HepG2 (cell line): Measurements from ENCODE around the gene JDP2. TPM values are rescaled to one million over a fixed set of nuclear protein-coding genes. Genes with fewer than 3 reads are reported as not detected.

ENCODE experiments used
- ATAC-seq: fragments of 200-7000 bp; cut with Tn5 transposase; 3 replicates; pipeline ENCODE4 v1.9.1; 2020; ENCODE audit warnings: mild to moderate bottlenecking, moderate library complexity
- BruUV-seq: library from RNA; stranded (reverse); fragments of 400-500 nt; replicated peaks from 2 replicates; lab custom pipeline; 2021; lab: Mats Ljungman, UMichigan
- CTCF ChIA-PET: fragments of 300-600 bp; formaldehyde crosslinking; extraction: SDS; loops from one replicate; lab custom pipeline; 2021; ENCODE audit warnings: low total read pairs, inconsistent platforms, low intra/inter-chr PET ratio; lab: Yijun Ruan, JAX
- POLR2A ChIA-PET: fragments of 350-600 bp; sonication (Branson Sonifier 250); formaldehyde crosslinking; loops from one replicate; lab custom pipeline; 2020; ENCODE audit warnings: antibody characterized with exemption, inconsistent platforms; lab: Yijun Ruan, JAX
- DNase-seq: peaks from one replicate; pipeline ENCODE4 v3.0.0-alpha.2; 2015; ENCODE audit warnings: low spot score
- FAIRE-seq: peaks from 3 replicates; lab custom pipeline; 2011; peaks lifted over from hg19 to GRCh38; lab: Jason Lieb, UNC
- H2AFZ ChIP-seq: one replicate; pipeline ENCODE4 v1.6.1; 2011; ENCODE audit warnings: low read length, inconsistent platforms
- H3K27ac ChIP-seq: fragments of 300-600 bp; 3 replicates; pipeline ENCODE4 v1.8.0; 2011; ENCODE audit warnings: mixed run types, mild to moderate bottlenecking, mixed read lengths, low read length, inconsistent platforms; ENCODE audit not compliant: insufficient read depth; ENCODE audit errors: extremely low read length
- H3K27me3 ChIP-seq, 2 experiments: fragments of 200-600 bp in 1 of 2; 2 replicates in 1 of 2; 3 replicates in 1 of 2; pipeline versions ENCODE4 v1.6.0 to v1.8.0; 2011; ENCODE audit warnings: low read length in 2 of 2, mild to moderate bottlenecking in 2 of 2, moderate library complexity in 2 of 2, inconsistent platforms in 1 of 2; ENCODE audit not compliant: insufficient read depth in 2 of 2, control insufficient read depth in 1 of 2
- H3K36me3 ChIP-seq, 2 experiments: fragments of 200-600 bp in 1 of 2; replicated peaks in 1 of 2; 2 replicates in 1 of 2; 3 replicates in 1 of 2; pipeline versions ENCODE4 v1.5.1 to v1.8.0; 2011; ENCODE audit warnings: low read length in 2 of 2, inconsistent platforms in 1 of 2; ENCODE audit not compliant: insufficient read depth in 2 of 2, control insufficient read depth in 1 of 2
- H3K4me1 ChIP-seq: 2 replicates; pipeline ENCODE4 v1.5.1; 2012; ENCODE audit warnings: low read length, inconsistent platforms; ENCODE audit not compliant: insufficient read depth
- H3K4me2 ChIP-seq: 2 replicates; pipeline ENCODE4 v1.6.0; 2011; ENCODE audit warnings: low read depth, low read length, inconsistent platforms
- H3K4me3 ChIP-seq, 3 experiments: fragments of 200-600 bp in 1 of 3; sonication (generic), shearing (Covaris generic) in 1 of 3; replicated peaks in 1 of 3; 2 replicates each; pipeline ENCODE4 v1.5.1; 2011 to 2016; ENCODE audit warnings: low read length in 3 of 3, inconsistent platforms in 2 of 3, low read depth in 2 of 3, mild to moderate bottlenecking in 2 of 3, control low read depth in 1 of 3, mixed read lengths in 1 of 3; ENCODE audit not compliant: insufficient read depth in 1 of 3
- H3K79me2 ChIP-seq: one replicate; pipeline ENCODE4 v1.6.1; 2011; ENCODE audit warnings: low read length, inconsistent platforms; ENCODE audit not compliant: insufficient read depth
- H3K9ac ChIP-seq: 2 replicates; pipeline ENCODE4 v1.6.0; 2011; ENCODE audit warnings: mild to moderate bottlenecking, low read depth, low read length, inconsistent platforms; ENCODE audit not compliant: insufficient read depth
- H3K9me3 ChIP-seq: 2 replicates; pipeline ENCODE4 v1.5.1; 2012; ENCODE audit warnings: mild to moderate bottlenecking, low read length
- H4K20me1 ChIP-seq: 2 replicates; pipeline ENCODE4 v1.6.0; 2011; ENCODE audit warnings: inconsistent platforms, mild to moderate bottlenecking, low read length, moderate library complexity; ENCODE audit not compliant: insufficient read depth
- GRHL1 ChIP-seq: sonication (generic); formaldehyde crosslinking; conservative IDR thresholded peaks from 2 replicates; pipeline ENCODE4 v1.8.0; 2022; ENCODE audit warnings: missing genetic modification reagents
- GTF3A ChIP-seq: sonication (generic); formaldehyde crosslinking; conservative IDR thresholded peaks from 2 replicates; pipeline ENCODE4 v1.4.0; 2020; ENCODE audit warnings: mild to moderate bottlenecking, missing genetic modification reagents
- HMGXB3 ChIP-seq: sonication (generic); formaldehyde crosslinking; IDR thresholded peaks from 2 replicates; pipeline ENCODE4 v1.4.0; 2020; ENCODE audit warnings: missing genetic modification reagents, borderline replicate concordance
- HNRNPUL1 ChIP-seq: fragments of 200-400 bp; formaldehyde crosslinking; IDR thresholded peaks from 2 replicates; pipeline ENCODE4 v1.6.1; 2017; ENCODE audit warnings: low read depth, mild to moderate bottlenecking, low read length, moderate library complexity
- MAFF ChIP-seq: IDR thresholded peaks from 2 replicates; pipeline ENCODE4 v1.6.1; 2011; ENCODE audit warnings: low read depth, low read length, improper control_type of control experiment
- MAFK ChIP-seq, 2 experiments: IDR thresholded peaks in 1 of 2; conservative IDR thresholded peaks in 1 of 2; 2 replicates each; pipeline ENCODE4 v1.6.1; 2011; ENCODE audit warnings: improper control_type of control experiment in 2 of 2, low read length in 2 of 2
- RBAK ChIP-seq: sonication (generic); formaldehyde crosslinking; IDR thresholded peaks from 2 replicates; pipeline ENCODE4 v1.5.1; 2020; ENCODE audit warnings: mild to moderate bottlenecking, missing genetic modification reagents
- TBX2 ChIP-seq: sonication (generic); formaldehyde crosslinking; IDR thresholded peaks from 2 replicates; pipeline ENCODE4 v1.5.0; 2020; ENCODE audit warnings: missing genetic modification reagents, mild to moderate bottlenecking, borderline replicate concordance
- TRIM24 ChIP-seq: sonication (generic); formaldehyde crosslinking; IDR thresholded peaks from 2 replicates; pipeline ENCODE4 v1.8.0; 2022; ENCODE audit warnings: mild to moderate bottlenecking, missing genetic modification reagents
- UBTF ChIP-seq: sonication (generic); formaldehyde crosslinking; IDR thresholded peaks from 2 replicates; pipeline ENCODE4 v1.4.0; 2020; ENCODE audit warnings: mild to moderate bottlenecking, missing genetic modification reagents
- WIZ ChIP-seq: sonication (generic); formaldehyde crosslinking; IDR thresholded peaks from 2 replicates; pipeline ENCODE4 v1.5.1; 2020; ENCODE audit warnings: mild to moderate bottlenecking, missing genetic modification reagents
- ZNF12 ChIP-seq: sonication (generic); formaldehyde crosslinking; IDR thresholded peaks from 2 replicates; pipeline ENCODE4 v1.5.0; 2020; ENCODE audit warnings: missing genetic modification reagents
- ZNF468 ChIP-seq: sonication (generic); formaldehyde crosslinking; IDR thresholded peaks from 2 replicates; pipeline ENCODE4 v1.8.0; 2022; ENCODE audit warnings: mild to moderate bottlenecking, moderate library complexity, missing genetic modification reagents
- ZNF570 ChIP-seq: sonication (generic); formaldehyde crosslinking; IDR thresholded peaks from 2 replicates; pipeline ENCODE4 v1.4.0; 2020; ENCODE audit warnings: mild to moderate bottlenecking, missing genetic modification reagents, borderline replicate concordance
- WGBS: methylation state at CpG from one replicate; pipeline ENCODE4 v1.1.6; 2017; ENCODE audit warnings: low lambda C conversion rate; 5-methylcytosine and 5-hydroxymethylcytosine counted together
- in situ Hi-C: cut with HindIII; loops from 2 replicates; pipeline ENCODE4 v1.10.0; 2017; ENCODE audit warnings: low pct_unique_long_range_greater_than_20kb; ENCODE audit not compliant: extremely low pct_ligation_motif_present
- intact Hi-C: fragments of 100-400 bp; cut with micrococcal nuclease; formaldehyde crosslinking; loops from one replicate; pipeline ENCODE4 v1.10.0; 2022; ENCODE audit not compliant: unreplicated experiment
- polyA plus RNA-seq, 8 experiments: library from polyadenylated mRNA; depleted of rRNA in 3 of 8; stranded (reverse) in 7 of 8; unstranded in 1 of 8; fragments of >200 nt; fragmentation: Illumina TruSeq in 4 of 8; extraction: Trizol in 4 of 8; gene quantifications; 2 replicates each; pipeline versions ENCODE4 v1.2.1 to v1.2.3, GENCODE V29; 2011 to 2016; ENCODE audit warnings: low read depth in 4 of 8, missing spikeins in 1 of 8, mixed read lengths in 1 of 8; ENCODE audit not compliant: insufficient read depth in 1 of 8
- total RNA-seq, 5 experiments: library from RNA; depleted of rRNA; stranded (reverse); fragments of >200 nt; fragmentation: Illumina TruSeq; extraction: Trizol; gene quantifications; 2 replicates each; pipeline ENCODE4 v1.2.3, GENCODE V29; 2016; ENCODE audit warnings: low read depth in 1 of 5

The JDP2 gene
- total and polyA plus RNA-seq, 2 of the 13 experiments (the other 11 are each of a cell fraction or from before 2014, with no cell fraction given), result 8.0 to 8.9 TPM

GRCh38 chr14:75390183-75390582 is 37.6 kb upstream of the JDP2 start:
- H3K9ac ChIP-seq, result no peak overlapping the region
- H3K27me3 ChIP-seq, result peaks cover 0 to 17% of the 10 kb centered on the region in 2 experiments; a peak in 2 of 5 replicates
- no peaks in the 10 kb centered on the region for H4K20me1 ChIP-seq
- no peak for ATAC-seq
- no peak overlapping the region for H3K4me2 ChIP-seq
- no TSS peak for BruUV-seq
- no peak for DNase-seq
- in situ Hi-C loops (no loop called here), intact Hi-C loops (no loop called here)
- FAIRE-seq, result no peak
- no peak overlapping the region for H2AFZ ChIP-seq
- H3K4me1 ChIP-seq, result no peaks in the 10 kb centered on the region
- no peak overlapping the region for H3K4me3 ChIP-seq
- WGBS, result 12% methylated on average over 3 of the region's 3 CpGs
- ChIA-PET POLR2A (no interaction called here), CTCF (no interaction called here)
- no peaks in the 10 kb centered on the region for H3K9me3 ChIP-seq
- H3K36me3 ChIP-seq, result no peaks in the 10 kb centered on the region
- H3K27ac ChIP-seq, result no peak overlapping the region
- no peaks in the 10 kb centered on the region for H3K79me2 ChIP-seq
- TF ChIP-seq ZNF570 (CRISPR knock-in tag), result no peak
- no peak for TF ChIP-seq ZNF12 (CRISPR knock-in tag)
- no peak for TF ChIP-seq HMGXB3
- no peak for TF ChIP-seq TRIM24 (CRISPR knock-in tag)
- TF ChIP-seq UBTF (CRISPR knock-in tag), result no peak
- no peak for TF ChIP-seq ZNF468
- no peak for TF ChIP-seq GTF3A (CRISPR knock-in tag)
- no peak for TF ChIP-seq RBAK (CRISPR knock-in tag)
- TF ChIP-seq GRHL1 (CRISPR knock-in tag), result no peak
- peak; percentile 55; the same call in 1 of the 2 replicates for TF ChIP-seq MAFF
- TF ChIP-seq WIZ, result no peak
- no peak for TF ChIP-seq TBX2 (CRISPR knock-in tag)
- TF ChIP-seq MAFK (conservative IDR thresholded peaks at IDR 0.05 in 1 of 2, IDR thresholded peaks at IDR 0.05 in 1 of 2; ENCODE audit: low read length in 2 of 2), result peak; percentile 39 to 86; a peak in 3 of 4 replicates
- no peak for TF ChIP-seq HNRNPUL1
